SKM-1 (cell line): ENCODE measurements around the gene YY1AP1.
"Not testable (repeated sequence)": the region's sequence is repeated elsewhere in the genome, so short reads cannot be mapped to it uniquely, and the experiment has no call there.

Experiments used
- DNase-seq: peaks from one replicate; lab custom pipeline; 2025; ENCODE audit not compliant: unreplicated experiment; lab: John Stamatoyannopoulos, UW

YY1AP1 gene

GRCh38 chr1:155688324-155689080, at the start of gene YY1AP1:
Gene YY1AP1, minus strand, starts transcription at chr1:155688774. Its CDS starts 8,338 bp downstream, at chr1:155680436.
- DNase-seq = peak; percentile 89

- peak; percentile 55 for DNase-seq
Observed at GRCh38 chr1:155729031-155729898, 40.7 kb upstream of the YY1AP1 start.

GRCh38 chr1:155725142-155725541, 36.6 kb upstream of the YY1AP1 start:
- DNase-seq = no peak

GRCh38 chr1:155719703-155720102, 31.1 kb upstream of the YY1AP1 start:
- no peak for DNase-seq

- not testable (repeated sequence) for DNase-seq
Observed at GRCh38 chr1:155718524-155719115, 30.0 kb upstream of the YY1AP1 start.

GRCh38 chr1:155717041-155717440, 28.5 kb upstream of the YY1AP1 start:
- no peak for DNase-seq

GRCh38 chr1:155715777-155716176, 27.2 kb upstream of the YY1AP1 start:
- no peak for DNase-seq

- DNase-seq = not testable (repeated sequence)
Observed at GRCh38 chr1:155715056-155715455, 26.5 kb upstream of the YY1AP1 start.

- DNase-seq = no peak
Observed at GRCh38 chr1:155713075-155713474, 24.5 kb upstream of the YY1AP1 start.

GRCh38 chr1:155712636-155713035, 24.1 kb upstream of the YY1AP1 start:
- DNase-seq = not testable (repeated sequence)

- DNase-seq = not testable (repeated sequence)
Observed at GRCh38 chr1:155711457-155711856, 22.9 kb upstream of the YY1AP1 start.

- no peak for DNase-seq
Observed at GRCh38 chr1:155709391-155709790, 20.8 kb upstream of the YY1AP1 start.

- no peak for DNase-seq
Observed at GRCh38 chr1:155706139-155706538, 17.6 kb upstream of the YY1AP1 start.

- not testable (repeated sequence) for DNase-seq
Observed at GRCh38 chr1:155704414-155704813, 15.8 kb upstream of the YY1AP1 start.

- no peak for DNase-seq
Observed at GRCh38 chr1:155703216-155703615, 14.6 kb upstream of the YY1AP1 start.

GRCh38 chr1:155701675-155702074, 13.1 kb upstream of the YY1AP1 start:
- not testable (repeated sequence) for DNase-seq

GRCh38 chr1:155699062-155699461, 10.5 kb upstream of the YY1AP1 start:
- DNase-seq = not testable (repeated sequence)

- no peak for DNase-seq
Observed at GRCh38 chr1:155698382-155699038, 9.9 kb upstream of the YY1AP1 start.

- DNase-seq = not testable (repeated sequence)
Observed at GRCh38 chr1:155697616-155698015, 9.0 kb upstream of the YY1AP1 start.

GRCh38 chr1:155697046-155697445, 8.5 kb upstream of the YY1AP1 start:
- no peak for DNase-seq

- DNase-seq = no peak
Observed at GRCh38 chr1:155696524-155696923, 8.0 kb upstream of the YY1AP1 start.
